GM18520 (cell line): ENCODE data around the gene GSDMA.

Experiments used
- ATAC-seq: cut with Tn5 transposase; IDR thresholded peaks from one replicate; pipeline ENCODE4 v1.9.1; 2021; ENCODE audit not compliant: unreplicated experiment

GSDMA gene

GRCh38 chr17:40018211-40019121, 55.7 kb downstream of the GSDMA start:
- ATAC-seq = no peak

GRCh38 chr17:40019140-40019991, 56.6 kb downstream of the GSDMA start:
- ATAC-seq = no peak

- ATAC-seq = no peak
Measured at GRCh38 chr17:40020146-40020545, 57.3 kb downstream of the GSDMA start.

- no peak for ATAC-seq
Measured at GRCh38 chr17:40021451-40021971, 58.7 kb downstream of the GSDMA start.

- ATAC-seq = no peak
Measured at GRCh38 chr17:40022497-40022896, 59.7 kb downstream of the GSDMA start.

- no peak for ATAC-seq
Measured at GRCh38 chr17:40022961-40023541, 60.2 kb downstream of the GSDMA start.

GRCh38 chr17:40023590-40024292, 60.9 kb downstream of the GSDMA start:
- ATAC-seq = no peak

GRCh38 chr17:40024901-40025300, 62.1 kb downstream of the GSDMA start:
- no peak for ATAC-seq

- ATAC-seq = no peak
Measured at GRCh38 chr17:40025559-40025958, 62.8 kb downstream of the GSDMA start.

- ATAC-seq = no peak
Measured at GRCh38 chr17:40025991-40026815, 63.4 kb downstream of the GSDMA start.

- ATAC-seq = no peak
Measured at GRCh38 chr17:40026816-40027613, 64.2 kb downstream of the GSDMA start.
